HAP-1 (cell line): ENCODE results near the gene LIPE.

Experiments
- DNase-seq, 2 experiments: peaks; one replicate each; pipeline ENCODE4 v3.0.0-alpha.2; 2016 to 2020; ENCODE audit warnings: low spot score in 2 of 2
- H3K27me3 ChIP-seq: fragments of 250-450 bp; sonication (Bioruptor Pico); 2 replicates; pipeline ENCODE4 v1.5.1; 2020; ENCODE audit warnings: low read depth, mild to moderate bottlenecking, moderate library complexity
- H3K36me3 ChIP-seq: fragments of 250-450 bp; sonication (Bioruptor Pico); replicated peaks from 2 replicates; pipeline ENCODE4 v1.5.1; 2020; ENCODE audit warnings: mild to moderate bottlenecking
- H3K4me1 ChIP-seq: fragments of 250-450 bp; sonication (Bioruptor Pico); 2 replicates; pipeline ENCODE4 v1.5.1; 2020; ENCODE audit warnings: mild to moderate bottlenecking
- H3K4me3 ChIP-seq: fragments of 250-450 bp; sonication (Bioruptor Pico); 2 replicates; pipeline ENCODE4 v1.5.1; 2020; ENCODE audit warnings: mild to moderate bottlenecking, moderate library complexity
- H3K9me3 ChIP-seq: fragments of 250-450 bp; sonication (Bioruptor Pico); 2 replicates; pipeline ENCODE4 v1.5.1; 2020; ENCODE audit warnings: mild to moderate bottlenecking, moderate library complexity
- in situ Hi-C: fragments of 300-500 bp; cut with MboI; formaldehyde crosslinking; loops from 3 replicates; pipeline ENCODE4 v1.14.3; 2020; ENCODE audit warnings: low sequenced_read_pairs, inconsistent platforms, mixed read lengths

Gene LIPE

DNA sequence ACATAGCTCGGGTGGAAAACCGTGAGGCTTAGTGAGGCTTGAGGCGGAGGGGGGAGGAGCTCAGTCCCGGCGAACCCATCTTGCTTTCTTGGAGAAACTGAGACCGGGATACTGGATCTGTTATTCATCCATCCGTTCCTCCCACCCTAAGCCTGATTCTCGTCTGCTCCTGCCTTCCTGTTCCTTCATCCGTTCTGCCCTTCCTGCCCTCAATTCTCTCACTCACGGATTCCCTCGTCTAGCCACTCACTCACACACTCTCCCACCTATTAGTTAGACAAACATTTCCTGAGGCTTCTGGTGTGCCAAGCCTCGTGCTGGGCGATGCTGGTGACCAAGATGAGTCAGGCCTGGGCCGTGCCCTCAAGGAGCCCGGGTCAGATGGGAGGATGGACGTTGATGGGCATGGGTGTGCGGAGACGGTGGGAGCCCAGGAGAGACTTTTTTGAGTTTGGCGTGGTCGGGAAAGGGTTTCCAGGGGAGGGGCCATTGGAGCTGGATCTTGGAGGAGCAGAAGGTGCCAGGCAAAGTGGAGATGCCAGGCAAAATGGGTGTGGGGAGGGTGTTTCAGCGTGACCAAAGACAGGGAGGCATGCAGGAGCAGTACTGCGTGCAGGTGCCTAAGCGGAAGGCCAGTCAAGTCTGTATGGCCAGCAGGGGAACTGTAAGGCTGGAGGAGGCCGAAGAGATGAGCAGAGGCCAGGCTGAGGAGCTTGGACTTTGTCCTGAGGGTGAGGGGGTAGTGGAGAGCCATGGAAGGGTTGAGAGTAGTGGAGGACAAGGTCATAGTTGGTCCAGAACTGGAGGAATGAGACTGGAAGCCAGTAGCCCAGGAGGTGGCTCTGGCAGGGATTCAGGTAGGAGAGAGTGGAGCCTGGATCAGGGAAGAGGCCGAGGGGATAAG is 29.7 kb downstream of the LIPE start:
- Histone ChIP-seq H3K9me3 (no peaks in the 10 kb centered on the region; the same call in 1 of the 2 replicates), H3K27me3 (no peaks in the 10 kb centered on the region; the same call in 1 of the 2 replicates), H3K36me3 (no peaks in the 10 kb centered on the region), H3K4me3 (peak overlapping the region; percentile 62), H3K4me1 (peaks cover 7% of the 10 kb centered on the region)
- in situ Hi-C loops = no loop called here
- DNase-seq = no peak

DNA sequence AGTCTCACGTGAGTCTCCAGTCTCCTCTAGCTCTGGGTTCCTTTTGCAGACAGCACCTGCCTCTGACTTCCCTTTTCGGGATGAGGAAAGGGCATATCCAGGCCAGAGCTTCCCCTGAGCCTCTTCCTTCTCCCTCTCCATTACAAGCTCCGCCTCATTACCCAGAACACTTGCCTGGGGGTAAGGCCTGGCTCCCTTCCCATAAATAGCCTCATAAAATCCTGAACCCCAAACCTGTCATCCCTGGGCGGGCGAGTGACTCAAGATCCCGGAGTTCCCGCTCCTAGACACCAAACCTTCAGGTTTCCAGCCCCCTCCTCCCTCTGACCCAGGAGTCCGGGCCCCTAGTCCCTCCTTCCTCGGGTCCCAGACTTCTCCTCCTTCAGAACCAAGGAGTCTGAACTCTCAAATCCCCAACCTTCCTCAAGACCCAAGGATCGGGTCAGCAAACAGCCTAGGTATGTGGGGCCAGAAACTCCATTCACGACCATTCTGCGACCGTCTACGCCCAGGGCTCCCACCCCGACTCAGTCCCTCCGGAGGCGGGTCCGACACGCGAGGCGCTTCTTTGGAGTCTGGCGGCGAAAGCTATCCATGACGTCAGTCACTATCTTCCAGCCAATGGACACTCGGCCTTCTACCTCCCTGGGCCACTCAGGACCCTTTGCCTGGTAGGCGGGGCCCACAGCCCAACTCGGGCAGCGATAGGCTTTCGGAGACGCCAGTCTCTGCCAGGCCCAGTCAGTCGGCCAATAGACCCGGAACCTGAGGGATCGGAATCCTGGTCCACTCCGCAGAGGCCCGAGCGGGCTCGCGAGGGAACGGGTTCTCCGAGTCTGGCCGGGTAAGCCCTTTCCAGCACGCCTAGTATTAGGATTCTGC is 30.6 kb downstream of the LIPE start:
- peak overlapping the region; percentile 62 for H3K4me3 ChIP-seq
- in situ Hi-C loops = no loop called here
- peak; percentile 94 to 99 for DNase-seq
- H3K4me1 ChIP-seq = peaks cover 7% of the 10 kb centered on the region
- no peaks in the 10 kb centered on the region; the same call in 1 of the 2 replicates for H3K9me3 ChIP-seq
- no peaks in the 10 kb centered on the region for H3K36me3 ChIP-seq
- H3K27me3 ChIP-seq = peaks cover under 1% of the 10 kb centered on the region

DNA sequence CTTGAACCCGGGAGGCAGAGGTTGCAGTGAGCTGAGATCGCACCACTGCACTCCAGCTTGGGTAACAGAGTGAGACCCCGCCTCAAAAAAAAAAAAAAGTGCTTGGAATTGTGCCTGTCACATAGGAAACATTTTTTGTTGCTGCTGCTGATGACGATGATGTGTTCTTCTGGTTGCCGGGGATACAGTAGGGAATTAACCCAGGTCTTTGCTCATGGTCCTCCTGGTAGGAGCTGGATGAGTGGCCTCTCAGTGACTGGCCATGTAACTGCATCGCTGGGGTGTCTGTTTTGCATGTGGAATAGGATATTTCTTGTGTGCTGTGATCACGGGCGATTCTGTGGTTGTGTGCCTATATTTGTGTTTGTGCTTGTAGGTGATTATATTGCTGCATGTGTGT is 32.4 kb downstream of the LIPE start:
- Histone ChIP-seq H3K4me3 (no peak overlapping the region), H3K36me3 (no peaks in the 10 kb centered on the region), H3K4me1 (peaks cover 7% of the 10 kb centered on the region), H3K27me3 (peaks cover 17% of the 10 kb centered on the region), H3K9me3 (no peaks in the 10 kb centered on the region; the same call in 1 of the 2 replicates)
- in situ Hi-C loops = no loop called here
- no peak for DNase-seq

DNA sequence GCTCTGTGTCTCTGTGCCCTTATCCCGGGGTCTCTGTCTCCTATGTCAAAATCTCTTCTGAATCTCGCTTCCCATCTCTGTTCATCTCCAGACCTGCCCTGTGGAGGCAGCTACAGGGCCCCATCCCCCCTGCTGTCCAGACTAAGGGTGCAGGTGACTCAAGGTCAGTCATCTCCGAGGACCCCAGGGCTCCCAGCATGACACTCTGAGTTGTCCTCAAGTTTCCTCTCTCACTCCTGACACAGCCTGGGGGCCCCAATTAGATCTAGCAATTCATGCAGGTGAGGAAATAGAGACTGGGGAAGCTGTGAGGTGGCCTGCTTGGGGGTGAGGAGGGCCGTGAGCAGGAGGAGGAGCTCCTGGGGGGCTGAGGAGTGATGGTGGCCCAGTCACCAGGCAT is 35.0 kb downstream of the LIPE start:
- in situ Hi-C loops = no loop called here
- peaks cover 20% of the 10 kb centered on the region for H3K27me3 ChIP-seq
- DNase-seq = no peak
- H3K4me1 ChIP-seq = peaks cover 4% of the 10 kb centered on the region; the same call in 1 of the 2 replicates
- H3K4me3 ChIP-seq = no peak overlapping the region
- no peaks in the 10 kb centered on the region for H3K9me3 ChIP-seq
- no peaks in the 10 kb centered on the region for H3K36me3 ChIP-seq

DNA sequence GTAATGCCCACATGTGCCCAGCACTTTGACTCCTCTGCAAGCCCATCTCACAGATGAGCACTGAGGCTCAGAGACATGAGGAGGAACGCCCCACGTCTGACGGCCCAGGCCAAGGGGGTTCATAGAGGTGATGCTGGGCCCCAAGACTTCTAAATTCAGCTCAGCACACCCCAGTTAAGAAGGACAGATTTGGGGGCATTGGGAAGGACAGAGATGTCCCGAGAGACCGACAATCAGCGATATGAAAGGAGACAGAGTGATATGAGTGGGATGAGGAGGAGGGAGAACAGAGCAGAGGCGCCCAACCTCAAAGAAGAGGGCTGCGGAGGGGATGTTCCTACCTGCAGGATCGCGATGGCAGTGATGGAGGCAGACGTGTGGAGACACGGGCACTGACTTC is 37.3 kb downstream of the LIPE start, which contains the start of gene CNFN:
TSS of gene CNFN (minus strand) at position 399 of the 400 bp plus-strand sequence. CDS start 1,260 bp downstream, outside the sequence.
- H3K9me3 ChIP-seq = no peaks in the 10 kb centered on the region
- H3K4me3 ChIP-seq = no peak within 1 kb of the TSS
- no peaks in the 10 kb centered on the region for H3K36me3 ChIP-seq
- in situ Hi-C loops = no loop called here
- peaks cover 20% of the 10 kb centered on the region for H3K27me3 ChIP-seq
- H3K4me1 ChIP-seq = 0 out of 2 replicates have a peak, but pooled peaks cover 4% of the 10 kb centered on the region
- DNase-seq = no peak

DNA sequence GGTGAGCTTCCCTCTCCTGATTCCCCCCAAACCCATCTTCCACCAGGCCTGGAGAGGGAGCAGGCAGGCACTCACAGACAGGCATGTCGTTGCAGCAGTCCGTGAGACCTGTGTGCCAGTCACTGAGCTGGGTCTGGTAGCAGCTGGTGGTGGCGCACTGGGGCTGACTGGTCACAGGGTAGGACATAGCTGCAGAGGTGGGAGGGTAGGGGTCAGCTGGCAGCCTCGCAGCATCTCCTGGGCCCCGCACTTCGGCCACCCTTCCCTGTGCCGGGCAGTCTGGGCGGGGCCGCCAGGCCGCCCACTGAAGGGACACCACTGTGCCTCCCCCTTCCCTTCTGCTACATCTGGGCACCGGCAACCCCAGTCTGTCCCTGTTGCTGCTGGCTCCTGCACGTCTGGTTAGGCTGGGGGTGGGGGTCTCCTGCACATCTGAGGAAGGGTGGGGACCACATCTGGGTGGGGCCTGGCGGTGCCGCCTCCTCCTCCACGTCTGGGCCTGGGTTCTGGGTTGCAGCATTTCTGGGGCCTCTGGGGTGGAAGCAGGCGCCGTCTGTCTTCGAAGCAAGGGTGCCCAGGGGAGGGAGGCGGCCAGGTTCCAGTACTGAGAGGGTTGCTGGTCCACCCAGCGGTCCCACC is 38.2 kb downstream of the LIPE start:
- Histone ChIP-seq H3K4me1 (0 out of 2 replicates have a peak, but pooled peaks cover 4% of the 10 kb centered on the region), H3K27me3 (peaks cover 20% of the 10 kb centered on the region), H3K4me3 (no peak overlapping the region), H3K36me3 (no peaks in the 10 kb centered on the region), H3K9me3 (no peaks in the 10 kb centered on the region)
- in situ Hi-C loops = no loop called here
- DNase-seq = no peak

DNA sequence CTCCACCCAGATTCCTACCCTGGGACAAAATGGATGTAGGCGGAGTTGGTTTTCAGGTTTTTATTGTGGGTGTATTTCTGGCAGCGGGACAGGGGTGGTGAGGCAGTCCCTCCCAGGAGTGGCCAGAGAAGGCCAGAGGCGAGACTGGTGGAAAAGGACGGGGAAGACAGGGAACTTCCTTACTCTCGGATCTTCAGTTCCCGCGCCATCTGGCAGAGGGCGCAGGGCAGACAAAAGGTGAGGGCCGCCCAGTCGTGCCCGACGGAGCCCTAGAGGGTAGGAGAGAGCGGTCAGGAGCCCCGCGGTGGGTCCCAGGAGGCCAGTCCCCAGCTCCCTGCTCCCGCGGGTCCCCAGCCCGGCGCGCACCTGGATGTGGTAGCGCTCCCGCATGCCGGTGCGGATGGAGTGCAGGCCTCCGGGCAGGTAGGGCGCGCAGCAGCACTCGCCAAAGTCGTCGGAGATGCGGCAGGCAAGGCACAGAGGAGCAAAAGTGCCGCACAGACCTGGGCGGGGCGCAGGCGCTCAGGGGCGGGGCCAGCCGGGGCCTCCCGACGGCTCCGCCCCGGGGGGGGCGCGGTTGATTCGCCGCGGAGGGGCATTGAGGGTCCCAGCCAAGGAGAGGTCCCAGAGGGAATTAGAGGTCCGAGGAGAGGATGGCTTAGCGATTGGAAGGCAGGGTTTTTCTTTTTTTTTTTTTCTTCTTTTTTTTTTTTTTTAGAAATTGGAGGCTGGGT is 40.0 kb downstream of the LIPE start:
- Histone ChIP-seq H3K4me3 (peak overlapping the region; percentile 47), H3K4me1 (0 out of 2 replicates have a peak, but pooled peaks cover 4% of the 10 kb centered on the region), H3K27me3 (peaks cover 20% of the 10 kb centered on the region), H3K36me3 (no peaks in the 10 kb centered on the region), H3K9me3 (no peaks in the 10 kb centered on the region)
- in situ Hi-C loops = no loop called here
- peak; percentile 80 to 86 for DNase-seq

DNA sequence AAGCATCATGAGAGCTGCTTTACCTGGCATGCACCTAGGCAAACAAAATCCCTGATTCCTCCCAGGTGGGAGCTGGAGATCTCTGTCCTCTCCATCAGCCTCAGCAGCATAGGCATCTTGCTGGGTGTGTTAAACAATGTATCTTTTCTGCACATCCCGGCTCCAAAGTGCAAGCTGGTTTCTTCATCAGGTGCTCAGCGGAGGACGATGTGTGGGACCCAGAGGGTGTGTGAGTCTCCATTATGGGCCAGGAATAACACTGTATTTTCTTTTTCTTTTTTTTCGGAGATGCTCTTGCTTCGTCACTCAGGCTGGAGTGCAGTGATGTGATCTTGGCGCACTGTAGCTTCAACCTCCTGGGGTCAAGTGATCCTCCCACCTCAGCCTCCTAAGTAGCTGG is 47.0 kb downstream of the LIPE start:
- peaks cover 13% of the 10 kb centered on the region for H3K27me3 ChIP-seq
- in situ Hi-C loops = no loop called here
- H3K9me3 ChIP-seq = no peaks in the 10 kb centered on the region
- H3K36me3 ChIP-seq = no peaks in the 10 kb centered on the region
- H3K4me1 ChIP-seq = no peaks in the 10 kb centered on the region
- no peak for DNase-seq
- H3K4me3 ChIP-seq = no peak overlapping the region

DNA sequence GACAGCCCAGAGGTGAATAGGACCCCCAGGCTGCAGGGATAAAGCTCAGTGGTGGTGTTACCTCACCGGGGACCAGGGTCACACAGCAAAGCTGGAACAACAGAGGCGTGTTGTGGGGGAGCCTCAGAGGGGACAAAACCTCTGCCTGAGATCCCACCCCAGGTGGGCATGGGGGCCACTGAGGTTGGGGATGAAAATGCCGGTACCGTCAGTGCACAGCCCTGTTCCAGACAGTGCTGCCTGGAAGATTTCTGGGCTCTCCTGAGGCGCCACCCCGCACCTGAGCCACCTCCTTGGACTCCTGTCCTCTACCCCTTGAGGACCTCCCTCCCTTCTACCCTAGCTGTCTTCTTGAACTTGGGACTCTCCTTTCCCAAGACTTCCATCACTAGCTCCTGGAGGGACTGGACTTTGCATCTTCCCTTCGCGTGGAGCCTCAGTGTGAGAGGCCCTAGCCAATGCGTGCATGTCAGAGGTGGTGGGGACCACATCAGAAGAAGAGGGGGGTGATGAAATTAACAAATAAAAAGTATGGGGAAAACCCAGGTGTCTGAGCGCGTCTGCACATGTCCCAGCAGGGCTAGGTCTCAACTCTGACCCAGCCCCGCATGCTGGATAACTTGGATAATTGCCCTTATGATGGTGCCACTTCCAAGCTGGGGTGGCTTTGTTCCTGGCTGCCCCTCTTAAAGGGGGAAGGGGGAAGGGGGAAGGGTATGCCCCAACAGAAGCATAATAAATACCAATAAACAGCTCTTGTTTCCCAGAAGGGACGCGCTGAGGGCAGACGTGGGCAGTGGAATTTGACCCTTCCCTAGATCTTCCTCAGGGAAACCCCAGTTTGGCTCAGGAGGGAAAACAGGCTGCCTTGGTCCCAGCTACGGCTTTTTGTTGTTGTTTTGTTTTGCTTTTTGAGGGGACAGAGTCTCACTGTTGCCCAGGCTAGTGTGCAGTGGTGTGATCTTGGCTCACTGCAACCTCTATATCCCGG is 48.7 kb downstream of the LIPE start:
- no peak for DNase-seq
- H3K27me3 ChIP-seq = peaks cover 13% of the 10 kb centered on the region
- in situ Hi-C loops = no loop called here
- H3K9me3 ChIP-seq = no peaks in the 10 kb centered on the region
- peaks cover 8% of the 10 kb centered on the region; the same call in 1 of the 2 replicates for H3K36me3 ChIP-seq
- H3K4me1 ChIP-seq = no peaks in the 10 kb centered on the region
- no peak overlapping the region for H3K4me3 ChIP-seq

DNA sequence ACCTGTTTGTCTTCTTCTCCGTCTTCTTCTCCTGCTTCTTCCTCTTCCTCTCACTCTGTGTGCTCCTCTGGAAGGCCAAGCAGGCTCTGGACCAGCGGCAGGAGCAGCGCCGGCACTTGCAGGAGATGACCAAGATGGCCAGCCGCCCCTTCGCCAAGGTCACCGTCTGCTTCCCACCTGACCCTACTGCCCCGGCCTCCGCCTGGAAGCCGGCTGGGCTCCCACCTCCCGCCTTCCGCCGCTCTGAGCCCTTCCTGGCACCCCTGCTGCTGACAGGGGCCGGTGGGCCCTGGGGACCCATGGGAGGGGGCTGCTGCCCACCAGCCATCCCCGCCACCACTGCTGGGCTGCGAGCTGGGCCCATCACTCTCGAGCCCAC is 51.0 kb downstream of the LIPE start:
- in situ Hi-C loops = no loop called here
- Histone ChIP-seq H3K4me1 (no peaks in the 10 kb centered on the region), H3K9me3 (no peaks in the 10 kb centered on the region), H3K27me3 (peaks cover 9% of the 10 kb centered on the region), H3K4me3 (no peak overlapping the region), H3K36me3 (peaks cover 8% of the 10 kb centered on the region; the same call in 1 of the 2 replicates)
- no peak for DNase-seq

DNA sequence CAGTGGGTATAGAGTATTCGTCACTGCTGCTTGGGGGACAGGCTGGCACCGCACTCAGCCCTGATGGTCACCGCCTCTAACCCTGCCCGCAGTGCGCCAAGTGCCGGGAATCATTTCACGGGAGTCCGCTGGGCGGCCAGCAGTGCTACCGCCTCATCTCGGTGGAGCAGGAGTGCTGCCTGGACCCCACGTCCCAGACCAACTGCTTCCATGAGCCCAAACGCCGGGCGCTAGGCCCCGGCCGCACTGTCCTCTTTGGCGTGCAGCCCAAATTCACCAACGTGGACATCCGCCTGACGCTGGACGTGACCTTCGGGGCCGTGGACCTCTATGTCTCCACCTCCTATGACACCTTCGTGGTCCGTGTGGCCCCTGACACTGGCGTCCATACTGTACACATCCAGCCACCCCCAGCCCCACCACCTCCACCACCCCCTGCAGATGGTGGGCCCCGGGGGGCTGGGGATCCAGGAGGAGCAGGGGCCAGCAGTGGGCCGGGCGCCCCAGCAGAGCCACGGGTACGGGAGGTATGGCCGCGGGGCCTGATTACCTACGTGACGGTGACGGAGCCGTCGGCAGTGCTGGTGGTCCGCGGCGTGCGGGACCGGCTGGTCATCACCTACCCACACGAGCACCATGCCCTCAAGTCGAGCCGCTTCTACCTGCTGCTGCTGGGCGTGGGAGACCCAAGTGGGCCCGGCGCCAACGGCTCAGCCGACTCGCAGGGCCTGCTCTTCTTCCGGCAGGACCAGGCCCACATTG is 51.6 kb downstream of the LIPE start:
- in situ Hi-C loops = no loop called here
- DNase-seq = no peak
- no peak overlapping the region for H3K4me3 ChIP-seq
- H3K4me1 ChIP-seq = no peaks in the 10 kb centered on the region
- H3K27me3 ChIP-seq = peaks cover 7% of the 10 kb centered on the region
- no peaks in the 10 kb centered on the region for H3K9me3 ChIP-seq
- peaks cover 8% of the 10 kb centered on the region; the same call in 1 of the 2 replicates for H3K36me3 ChIP-seq
